K562 (cell line): ENCODE measurements around the gene SLC38A7. TPM values are rescaled to one million over a fixed set of nuclear protein-coding genes. Genes with fewer than 3 reads are reported as not detected.

Source experiments
- ARID1B ChIP-seq: fragments of 450-650 bp; IDR thresholded peaks from 2 replicates; pipeline ENCODE4 v1.6.1; 2016; ENCODE audit warnings: antibody characterized with exemption, mild to moderate bottlenecking, inconsistent platforms
- CBFA2T3 ChIP-seq: fragments of 450-650 bp; IDR thresholded peaks from 2 replicates; pipeline ENCODE4 v1.6.1; 2017
- CBX2 ChIP-seq: fragments of 200-600 bp; sonication (generic); IDR thresholded peaks from one replicate; pipeline ENCODE4 v1.6.1; 2012; ENCODE audit warnings: mild to moderate bottlenecking, low read length, inconsistent platforms; ENCODE audit not compliant: insufficient read depth, poor library complexity, severe bottlenecking
- CEBPG ChIP-seq, 3 experiments: fragments of 200-800 bp in 1 of 3; sonication (Bioruptor generic) in 1 of 3; sonication (generic) in 1 of 3; formaldehyde crosslinking in 1 of 3; IDR thresholded peaks in 2 of 3; conservative IDR thresholded peaks in 1 of 3; 2 replicates each; pipeline versions ENCODE4 v1.6.1 to v1.8.0; 2016 to 2022; ENCODE audit warnings: missing compliant biosample characterization in 2 of 3, missing genetic modification characterization in 2 of 3, mild to moderate bottlenecking in 1 of 3, missing genetic modification reagents in 1 of 3
- CREBBP ChIP-seq: IDR thresholded peaks from one replicate; pipeline ENCODE4 v1.6.1; 2012; ENCODE audit warnings: low read depth, mild to moderate bottlenecking, control low read depth, inconsistent platforms, low read length
- ETV5 ChIP-seq: sonication (generic); formaldehyde crosslinking; IDR thresholded peaks from 2 replicates; pipeline ENCODE4 v1.4.0; 2020; ENCODE audit warnings: low read depth, mild to moderate bottlenecking, missing genetic modification reagents
- FOXJ2 ChIP-seq: fragments of 200-800 bp; sonication (Bioruptor generic); IDR thresholded peaks from 2 replicates; pipeline ENCODE4 v1.6.1; 2016; ENCODE audit warnings: missing genetic modification characterization, missing compliant biosample characterization
- HMG20A ChIP-seq: fragments of 450-650 bp; formaldehyde crosslinking; conservative IDR thresholded peaks from 2 replicates; pipeline ENCODE4 v1.4.0; 2020; ENCODE audit warnings: mild to moderate bottlenecking, mixed read lengths
- HNRNPLL ChIP-seq: fragments of 200-400 bp; formaldehyde crosslinking; IDR thresholded peaks from 2 replicates; pipeline ENCODE4 v1.6.1; 2017; ENCODE audit warnings: low read length, low read depth, mild to moderate bottlenecking; ENCODE audit not compliant: poor library complexity, severe bottlenecking
- HSF4 ChIP-seq: fragments of 250-450 bp; sonication (Bioruptor Pico); IDR thresholded peaks from 2 replicates; pipeline ENCODE4 v2.1.2; 2022; ENCODE audit warnings: mild to moderate bottlenecking, moderate library complexity, borderline replicate concordance
- MAX ChIP-seq: sonication (generic); formaldehyde crosslinking; IDR thresholded peaks from 2 replicates; pipeline ENCODE4 v1.9.0; 2022; ENCODE audit warnings: mild to moderate bottlenecking, missing genetic modification reagents
- MCM5 ChIP-seq: fragments of 450-650 bp; IDR thresholded peaks from 2 replicates; pipeline ENCODE4 v1.6.1; 2016; ENCODE audit warnings: low read depth
- MIER1 ChIP-seq: fragments of 450-650 bp; IDR thresholded peaks from 2 replicates; pipeline ENCODE4 v1.6.1; 2016; ENCODE audit warnings: antibody characterized with exemption, mild to moderate bottlenecking, low read depth
- MTA1 ChIP-seq: fragments of 450-650 bp; IDR thresholded peaks from 2 replicates; pipeline ENCODE4 v1.6.1; 2017; ENCODE audit warnings: borderline replicate concordance
- NCOA4 ChIP-seq: fragments of 450-650 bp; IDR thresholded peaks from 2 replicates; pipeline ENCODE4 v1.6.1; 2018; ENCODE audit warnings: mild to moderate bottlenecking; ENCODE audit not compliant: partially characterized antibody
- NR1H2 ChIP-seq: sonication (generic); formaldehyde crosslinking; IDR thresholded peaks from 2 replicates; pipeline ENCODE4 v1.4.0; 2020; ENCODE audit warnings: mild to moderate bottlenecking, missing genetic modification reagents
- RBM17 ChIP-seq: fragments of 200-400 bp; formaldehyde crosslinking; IDR thresholded peaks from 2 replicates; pipeline ENCODE4 v1.6.1; 2017; ENCODE audit warnings: low read depth, mild to moderate bottlenecking, low read length, borderline replicate concordance
- TEAD1 ChIP-seq, 2 experiments: fragments of 450-650 bp in 1 of 2; sonication (generic) in 1 of 2; formaldehyde crosslinking; IDR thresholded peaks; 2 replicates each; pipeline versions ENCODE4 v1.4.0 to v1.8.0; 2020 to 2022; ENCODE audit warnings: mild to moderate bottlenecking in 2 of 2, missing genetic modification reagents in 1 of 2
- USF2 ChIP-seq: sonication (generic); formaldehyde crosslinking; IDR thresholded peaks from 2 replicates; pipeline ENCODE4 v1.5.0; 2020; ENCODE audit warnings: missing genetic modification reagents
- VEZF1 ChIP-seq: fragments of 200-800 bp; sonication (Bioruptor generic); IDR thresholded peaks from 2 replicates; pipeline ENCODE4 v1.6.1; 2017; ENCODE audit warnings: missing genetic modification characterization, missing compliant biosample characterization
- ZNF324 ChIP-seq: fragments of 250-450 bp; sonication (Bioruptor Pico); IDR thresholded peaks from 2 replicates; pipeline ENCODE4 v1.4.0; 2020; ENCODE audit warnings: mild to moderate bottlenecking
- ZNF354B ChIP-seq: fragments of 250-450 bp; sonication (Bioruptor Pico); IDR thresholded peaks from 2 replicates; pipeline ENCODE4 v1.4.0; 2020
- ZNF408 ChIP-seq: fragments of 250-450 bp; sonication (Bioruptor Pico); IDR thresholded peaks from 2 replicates; pipeline ENCODE4 v1.4.0; 2020; ENCODE audit warnings: low read depth, mild to moderate bottlenecking, moderate library complexity
- ZNF507 ChIP-seq: conservative IDR thresholded peaks from 2 replicates; pipeline ENCODE4 v1.6.1; 2017; ENCODE audit warnings: missing genetic modification characterization, missing compliant biosample characterization
- ZNF764 ChIP-seq: fragments of 250-450 bp; sonication (Bioruptor Pico); IDR thresholded peaks from 2 replicates; pipeline ENCODE4 v1.4.0; 2020; ENCODE audit warnings: low read depth, mild to moderate bottlenecking, moderate library complexity
- polyA plus RNA-seq, 8 experiments: library from polyadenylated mRNA; depleted of rRNA in 4 of 8; stranded (reverse) in 5 of 8; unstranded in 3 of 8; fragments of >200 nt; fragmentation: Nextera tagmentation in 2 of 8; fragmentation: Illumina TruSeq in 1 of 8; extraction: Ambion mirVana in 2 of 8; extraction: Trizol in 1 of 8; gene quantifications; 2 replicates each; pipeline versions ENCODE4 v1.2.1 to v1.2.3, GENCODE V29; 2011 to 2014; ENCODE audit warnings: inconsistent platforms in 1 of 8, missing spikeins in 1 of 8
- total RNA-seq, 7 experiments: library from RNA; depleted of rRNA in 6 of 7; stranded (reverse); fragments of >200 nt in 6 of 7; fragmentation: Illumina TruSeq in 2 of 7; extraction: Trizol in 2 of 7; gene quantifications; 2 replicates each; pipeline versions ENCODE4 v1.2.1 to v1.2.3, GENCODE V29; 2011 to 2021; ENCODE audit warnings: low replicate concordance in 1 of 7
- TF ChIP-seq, protein P1 (sequence below): conservative IDR thresholded peaks from 2 replicates; pipeline ENCODE4 v1.6.1; 2011; ENCODE audit warnings: low read depth, mild to moderate bottlenecking, low read length; ENCODE audit not compliant: control insufficient read depth
- TF ChIP-seq, protein P2 (sequence below): fragments of 250-450 bp; sonication (Bioruptor Pico); IDR thresholded peaks from 2 replicates; pipeline ENCODE4 v1.9.0; 2021; ENCODE audit warnings: mild to moderate bottlenecking

Gene SLC38A7
- total and polyA plus RNA-seq, 9 of the 15 experiments (the other 6 are each of a cell fraction or from before 2014, with no cell fraction given): 2.7 to 12.2 (median 6.5) TPM

GRCh38 chr16:58658796-58659211 is 25.8 kb downstream of the SLC38A7 start (continued):
- TF ChIP-seq, protein P1, sequence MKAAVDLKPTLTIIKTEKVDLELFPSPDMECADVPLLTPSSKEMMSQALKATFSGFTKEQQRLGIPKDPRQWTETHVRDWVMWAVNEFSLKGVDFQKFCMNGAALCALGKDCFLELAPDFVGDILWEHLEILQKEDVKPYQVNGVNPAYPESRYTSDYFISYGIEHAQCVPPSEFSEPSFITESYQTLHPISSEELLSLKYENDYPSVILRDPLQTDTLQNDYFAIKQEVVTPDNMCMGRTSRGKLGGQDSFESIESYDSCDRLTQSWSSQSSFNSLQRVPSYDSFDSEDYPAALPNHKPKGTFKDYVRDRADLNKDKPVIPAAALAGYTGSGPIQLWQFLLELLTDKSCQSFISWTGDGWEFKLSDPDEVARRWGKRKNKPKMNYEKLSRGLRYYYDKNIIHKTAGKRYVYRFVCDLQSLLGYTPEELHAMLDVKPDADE: no peak
- TF ChIP-seq ETV5 (CRISPR knock-in tag): no peak
- no peak for TF ChIP-seq ZNF764 (CRISPR knock-in tag)
- TF ChIP-seq ZNF507: no peak
- TF ChIP-seq NCOA4: no peak
- no peak for TF ChIP-seq HNRNPLL
- TF ChIP-seq HMG20A (CRISPR knock-in tag): no peak
- TF ChIP-seq, protein P2, sequence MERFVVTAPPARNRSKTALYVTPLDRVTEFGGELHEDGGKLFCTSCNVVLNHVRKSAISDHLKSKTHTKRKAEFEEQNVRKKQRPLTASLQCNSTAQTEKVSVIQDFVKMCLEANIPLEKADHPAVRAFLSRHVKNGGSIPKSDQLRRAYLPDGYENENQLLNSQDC: no peak
- no peak for TF ChIP-seq MTA1
- TF ChIP-seq TEAD1 (CRISPR knock-in tag; IDR thresholded peaks at IDR 0.05): peak in 1 of 2 experiments; percentile 66; a peak in 2 of 4 replicates
- no peak for TF ChIP-seq RBM17
- TF ChIP-seq USF2 (CRISPR knock-in tag): peak; percentile 41
- no peak for TF ChIP-seq ZNF354B (CRISPR knock-in tag)
- no peak for TF ChIP-seq NR1H2 (CRISPR knock-in tag)
- TF ChIP-seq VEZF1 (CRISPR knock-in tag): no peak
- TF ChIP-seq MCM5: no peak
- TF ChIP-seq ZNF324: no peak
- no peak for TF ChIP-seq CBX2
- TF ChIP-seq CREBBP: no peak
- 0 out of 2 replicates have a peak, but pooled peaks have one; percentile 24 for TF ChIP-seq MAX (CRISPR knock-in tag)
- no peak for TF ChIP-seq MIER1
- no peak for TF ChIP-seq CBFA2T3
- no peak for TF ChIP-seq ARID1B
- no peak for TF ChIP-seq ZNF408 (CRISPR knock-in tag)
- TF ChIP-seq CEBPG (CRISPR knock-in tag; IDR thresholded peaks at IDR 0.05): no peak
- TF ChIP-seq CEBPG (tag; conservative IDR thresholded peaks at IDR 0.05 in 1 of 2, IDR thresholded peaks at IDR 0.05 in 1 of 2): peak; percentile 65 to 72; a peak in 3 of 4 replicates
- TF ChIP-seq HSF4 (CRISPR knock-in tag): no peak
- peak; percentile 50; the same call in 1 of the 2 replicates for TF ChIP-seq FOXJ2 (tag)
